SK-N-SH (cell line): Measurements from ENCODE around the gene BBX. TPM values are rescaled to one million over a fixed set of nuclear protein-coding genes. Genes with fewer than 3 reads are reported as not detected.

Source experiments
- CTCF ChIA-PET: fragments of 300-600, 350-600 bp; formaldehyde crosslinking; extraction: SDS; loops from one replicate; lab custom pipeline; 2021; lab: Yijun Ruan, JAX
- POLR2A ChIA-PET: fragments of 350-600 bp; sonication (Branson Sonifier 250); formaldehyde crosslinking; extraction: SDS; loops from one replicate; lab custom pipeline; 2020; ENCODE audit warnings: antibody characterized with exemption, inconsistent platforms; lab: Yijun Ruan, JAX
- DNase-seq: peaks from one replicate; pipeline ENCODE4 v3.0.0; 2012
- H2AFZ ChIP-seq: fragments of 200-600 bp; sonication (generic); 2 replicates; pipeline ENCODE4 v1.8.1; 2016; ENCODE audit warnings: antibody characterized with exemption, mild to moderate bottlenecking, low read depth
- H3F3A ChIP-seq: fragments of 200-600 bp; sonication (generic); replicated peaks from 2 replicates; pipeline ENCODE3; 2016; ENCODE audit warnings: antibody characterized with exemption, mild to moderate bottlenecking; ENCODE audit not compliant: insufficient read depth
- H3K27ac ChIP-seq, 2 experiments: fragments of 200-500 bp in 1 of 2; fragments of 200-600 bp in 1 of 2; sonication (Bioruptor generic) in 1 of 2; sonication (generic), shearing (Covaris generic) in 1 of 2; 2 replicates each; pipeline versions ENCODE4 v1.5.1 to v1.6.1; 2014 to 2016; ENCODE audit warnings: low read depth in 2 of 2, inconsistent platforms in 1 of 2, low read length in 1 of 2, mild to moderate bottlenecking in 1 of 2, mixed read lengths in 1 of 2
- H3K27me3 ChIP-seq: fragments of 200-600 bp; sonication (generic), shearing (Covaris generic); 2 replicates; pipeline ENCODE4 v1.6.1; 2016; ENCODE audit warnings: mixed run types; ENCODE audit not compliant: insufficient read depth
- H3K36me3 ChIP-seq, 2 experiments: fragments of 200-500 bp in 1 of 2; fragments of 200-600 bp in 1 of 2; sonication (Bioruptor generic) in 1 of 2; sonication (generic) in 1 of 2; replicated peaks in 1 of 2; 2 replicates each; pipeline versions ENCODE3 to v1.5.1; 2014 to 2016; ENCODE audit warnings: low read length in 1 of 2, mild to moderate bottlenecking in 1 of 2; ENCODE audit not compliant: insufficient read depth in 2 of 2, control insufficient read depth in 1 of 2
- H3K4me1 ChIP-seq, 2 experiments: fragments of 200-500 bp in 1 of 2; fragments of 200-600 bp in 1 of 2; sonication (Bioruptor generic) in 1 of 2; sonication (generic), shearing (Covaris generic) in 1 of 2; 2 replicates each; pipeline versions ENCODE4 v1.5.1 to v1.6.1; 2014 to 2016; ENCODE audit warnings: low read depth in 1 of 2, low read length in 1 of 2, mixed run types in 1 of 2; ENCODE audit not compliant: insufficient read depth in 2 of 2, control insufficient read depth in 1 of 2
- H3K4me2 ChIP-seq: fragments of 200-600 bp; sonication (generic), shearing (Covaris generic); 2 replicates; pipeline ENCODE4 v1.6.1; 2017; ENCODE audit warnings: mixed run types
- H3K4me3 ChIP-seq, 2 experiments: fragments of 200-500 bp in 1 of 2; fragments of 200-600 bp in 1 of 2; sonication (Bioruptor generic) in 1 of 2; sonication (generic), shearing (Covaris generic) in 1 of 2; 2 replicates each; pipeline versions ENCODE4 v1.5.1 to v1.8.1; 2014 to 2016; ENCODE audit warnings: low read depth in 2 of 2, inconsistent platforms in 1 of 2, low read length in 1 of 2, mild to moderate bottlenecking in 1 of 2, mixed read lengths in 1 of 2, moderate library complexity in 1 of 2
- H3K79me2 ChIP-seq: fragments of 200-600 bp; sonication (generic); 2 replicates; pipeline ENCODE4 v1.8.1; 2017; ENCODE audit warnings: mild to moderate bottlenecking; ENCODE audit not compliant: insufficient read depth
- H3K9ac ChIP-seq: fragments of 200-600 bp; sonication (generic); 2 replicates; pipeline ENCODE4 v1.6.1; 2017; ENCODE audit warnings: mixed run types
- H3K9me2 ChIP-seq: fragments of 200-600 bp; sonication (generic); 2 replicates; pipeline ENCODE4 v1.6.1; 2017; ENCODE audit warnings: mixed run types
- H3K9me3 ChIP-seq: fragments of 200-600 bp; sonication (generic); 2 replicates; pipeline ENCODE4 v1.6.1; 2017; ENCODE audit warnings: mixed run types, mild to moderate bottlenecking, moderate library complexity
- H4K20me1 ChIP-seq: fragments of 200-600 bp; sonication (generic); 2 replicates; pipeline ENCODE4 v1.6.1; 2017; ENCODE audit warnings: mild to moderate bottlenecking, mixed run types; ENCODE audit not compliant: insufficient read depth
- CHD2 ChIP-seq: fragments of 150-350 bp; IDR thresholded peaks from 2 replicates; pipeline ENCODE4 v1.6.1; 2018; ENCODE audit warnings: low read length; ENCODE audit not compliant: partially characterized antibody
- ELF1 ChIP-seq: IDR thresholded peaks from 2 replicates; pipeline ENCODE4 v1.4.0; 2012
- EP300 ChIP-seq, 2 experiments: IDR thresholded peaks; 2 replicates each; pipeline versions ENCODE4 v1.4.0 to v1.6.1; 2012; ENCODE audit warnings: borderline replicate concordance in 1 of 2, low read depth in 1 of 2, low read length in 1 of 2
- EZH2phosphoT487 ChIP-seq: fragments of 200-600 bp; sonication (generic); IDR thresholded peaks from 2 replicates; pipeline ENCODE4 v1.6.1; 2017; ENCODE audit warnings: low read depth, mixed run types, mild to moderate bottlenecking, antibody characterized with exemption, moderate library complexity, borderline replicate concordance
- FOSL2 ChIP-seq: IDR thresholded peaks from 2 replicates; pipeline ENCODE4 v1.4.0; 2012; ENCODE audit warnings: low read depth, mild to moderate bottlenecking, moderate library complexity, borderline replicate concordance
- FOXJ3 ChIP-seq: sonication (generic); formaldehyde crosslinking; IDR thresholded peaks from 2 replicates; pipeline ENCODE4 v1.5.1; 2020; ENCODE audit warnings: mild to moderate bottlenecking, missing genetic modification reagents
- FOXM1 ChIP-seq: IDR thresholded peaks from 2 replicates; pipeline ENCODE4 v1.4.0; 2012; ENCODE audit warnings: low read depth, mild to moderate bottlenecking
- GABPA ChIP-seq: IDR thresholded peaks from 2 replicates; pipeline ENCODE4 v1.4.0; 2012; ENCODE audit warnings: low read depth, mild to moderate bottlenecking
- GATA2 ChIP-seq: sonication (generic); formaldehyde crosslinking; IDR thresholded peaks from 2 replicates; pipeline ENCODE4 v1.5.0; 2020; ENCODE audit warnings: mild to moderate bottlenecking, missing genetic modification reagents
- IRF3 ChIP-seq: fragments of 150-350 bp; IDR thresholded peaks from 2 replicates; pipeline ENCODE4 v1.6.1; 2016; ENCODE audit warnings: mild to moderate bottlenecking, low read depth, low read length
- JUND ChIP-seq: IDR thresholded peaks from 2 replicates; pipeline ENCODE4 v1.4.0; 2012
- MEF2A ChIP-seq: IDR thresholded peaks from 2 replicates; pipeline ENCODE4 v1.4.0; 2012; ENCODE audit warnings: low read depth, borderline replicate concordance
- NFIC ChIP-seq: IDR thresholded peaks from 2 replicates; pipeline ENCODE4 v1.4.0; 2012; ENCODE audit warnings: borderline replicate concordance
- SMC3 ChIP-seq: IDR thresholded peaks from 2 replicates; pipeline ENCODE4 v1.6.1; 2012; ENCODE audit warnings: low read depth, low read length, improper control_type of control experiment
- TAF1 ChIP-seq: IDR thresholded peaks from 2 replicates; pipeline ENCODE4 v1.6.1; 2012; ENCODE audit warnings: low read depth, mild to moderate bottlenecking, low read length, moderate library complexity, borderline replicate concordance
- TCF12 ChIP-seq: IDR thresholded peaks from 2 replicates; pipeline ENCODE4 v1.4.0; 2012
- USF1 ChIP-seq: IDR thresholded peaks from 2 replicates; pipeline ENCODE4 v1.4.0; 2012; ENCODE audit warnings: low read depth, borderline replicate concordance
- ZBTB33 ChIP-seq: IDR thresholded peaks from 2 replicates; pipeline ENCODE4 v1.4.0; 2012; ENCODE audit warnings: low read depth, borderline replicate concordance
- WGBS: methylation state at CpG from one replicate; pipeline ENCODE4 v1.1.6; 2017; ENCODE audit warnings: low lambda C conversion rate; 5-methylcytosine and 5-hydroxymethylcytosine counted together
- polyA plus RNA-seq, 3 experiments: library from polyadenylated mRNA; depleted of rRNA; stranded (reverse); fragments of >200 nt; gene quantifications; 2 replicates each; pipeline ENCODE4 v1.2.3, GENCODE V29; 2012
- TF ChIP-seq, protein P1 (sequence below): fragments of 200-600 bp; sonication (generic); IDR thresholded peaks from 2 replicates; pipeline ENCODE4 v1.6.1; 2017; ENCODE audit warnings: antibody characterized with exemption, mild to moderate bottlenecking, moderate library complexity

The BBX gene
- polyA plus RNA-seq, 1 of the 3 experiments (the other 2 are of a cell fraction), result 14.2 TPM

DNA sequence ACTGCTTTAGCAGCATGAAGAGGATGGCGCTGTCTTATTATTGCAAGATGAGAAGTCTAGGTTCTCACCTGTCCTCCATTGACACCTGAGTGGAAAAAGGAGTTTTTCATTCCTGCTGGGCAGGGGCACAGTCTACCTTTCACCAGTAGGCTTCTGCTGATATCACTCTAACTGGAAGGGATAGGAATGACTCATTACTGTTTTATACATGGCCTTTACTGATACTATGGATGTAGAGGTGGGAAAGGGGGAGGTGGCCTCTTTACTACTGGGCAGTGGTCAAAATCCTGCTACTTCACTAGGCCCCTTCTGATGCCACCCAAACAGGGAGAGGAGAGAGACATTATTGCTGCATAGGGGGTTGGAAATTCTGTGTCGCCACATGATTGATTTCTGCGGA lies 97.8 kb downstream of the BBX start:
- H3K27me3 ChIP-seq, result no peaks in the 10 kb centered on the region
- no peak overlapping the region for H3K4me2 ChIP-seq
- no peaks in the 10 kb centered on the region for H3F3A ChIP-seq
- no peaks in the 10 kb centered on the region for H3K9me3 ChIP-seq
- H3K9ac ChIP-seq, result no peak overlapping the region
- H3K4me3 ChIP-seq, result no peak overlapping the region
- DNase-seq, result no peak
- no peaks in the 10 kb centered on the region for H3K4me1 ChIP-seq
- no peaks in the 10 kb centered on the region for H4K20me1 ChIP-seq
- H2AFZ ChIP-seq, result no peak overlapping the region
- H3K9me2 ChIP-seq, result no peaks in the 10 kb centered on the region
- CTCF ChIA-PET, result no interaction called here
- no peaks in the 10 kb centered on the region for H3K36me3 ChIP-seq
- peaks cover 33% of the 10 kb centered on the region; the same call in 1 of the 2 replicates for H3K79me2 ChIP-seq
- TF ChIP-seq USF1 (no peak), JUND (no peak), GABPA (no peak), ELF1 (no peak), MEF2A (no peak), EP300 (IDR thresholded peaks at IDR 0.05; ENCODE audit: borderline replicate concordance in 1 of 2, low read depth in 1 of 2, low read length in 1 of 2) (no peak), NFIC (no peak), EZH2phosphoT487 (no peak), FOXJ3 (CRISPR knock-in tag) (no peak), TAF1 (no peak), FOSL2 (no peak), ZBTB33 (no peak)
- TF ChIP-seq, protein P1, sequence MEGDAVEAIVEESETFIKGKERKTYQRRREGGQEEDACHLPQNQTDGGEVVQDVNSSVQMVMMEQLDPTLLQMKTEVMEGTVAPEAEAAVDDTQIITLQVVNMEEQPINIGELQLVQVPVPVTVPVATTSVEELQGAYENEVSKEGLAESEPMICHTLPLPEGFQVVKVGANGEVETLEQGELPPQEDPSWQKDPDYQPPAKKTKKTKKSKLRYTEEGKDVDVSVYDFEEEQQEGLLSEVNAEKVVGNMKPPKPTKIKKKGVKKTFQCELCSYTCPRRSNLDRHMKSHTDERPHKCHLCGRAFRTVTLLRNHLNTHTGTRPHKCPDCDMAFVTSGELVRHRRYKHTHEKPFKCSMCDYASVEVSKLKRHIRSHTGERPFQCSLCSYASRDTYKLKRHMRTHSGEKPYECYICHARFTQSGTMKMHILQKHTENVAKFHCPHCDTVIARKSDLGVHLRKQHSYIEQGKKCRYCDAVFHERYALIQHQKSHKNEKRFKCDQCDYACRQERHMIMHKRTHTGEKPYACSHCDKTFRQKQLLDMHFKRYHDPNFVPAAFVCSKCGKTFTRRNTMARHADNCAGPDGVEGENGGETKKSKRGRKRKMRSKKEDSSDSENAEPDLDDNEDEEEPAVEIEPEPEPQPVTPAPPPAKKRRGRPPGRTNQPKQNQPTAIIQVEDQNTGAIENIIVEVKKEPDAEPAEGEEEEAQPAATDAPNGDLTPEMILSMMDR, result no peak
- TF ChIP-seq, all 33 proteins: peak for 0
- 97% methylated on average over 3 of the region's 3 CpGs for WGBS
- POLR2A ChIA-PET, result no interaction called here
- H3K27ac ChIP-seq, result no peak overlapping the region

GRCh38 chr3:107621465-107621864 lies 98.7 kb downstream of the BBX start:
- WGBS, result 93% methylated on average over 3 of the region's 3 CpGs
- POLR2A ChIA-PET, result no interaction called here
- Histone ChIP-seq H3K9me3 (no peaks in the 10 kb centered on the region), H4K20me1 (no peaks in the 10 kb centered on the region), H3K27ac (no peak overlapping the region), H3F3A (no peaks in the 10 kb centered on the region), H2AFZ (no peak overlapping the region), H3K9me2 (no peaks in the 10 kb centered on the region), H3K4me1 (no peaks in the 10 kb centered on the region), H3K4me3 (no peak overlapping the region), H3K79me2 (peaks cover 33% of the 10 kb centered on the region; the same call in 1 of the 2 replicates), H3K4me2 (no peak overlapping the region), H3K9ac (no peak overlapping the region), H3K36me3 (no peaks in the 10 kb centered on the region), H3K27me3 (no peaks in the 10 kb centered on the region)
- no peak for DNase-seq
- CTCF ChIA-PET, result interaction anchor here (0.6 to 0.7 kb wide), 3 partner anchors 8 to 173 kb away, joined by 3 to 4 read pairs (median 3); no protein-coding TSS in a partner anchor
- TF ChIP-seq NFIC (no peak), CHD2 (no peak), FOXM1 (no peak), SMC3 (no peak), USF1 (no peak), EP300 (IDR thresholded peaks at IDR 0.05; ENCODE audit: borderline replicate concordance in 1 of 2, low read depth in 1 of 2, low read length in 1 of 2) (no peak), IRF3 (no peak), GATA2 (CRISPR knock-in tag) (no peak), TCF12 (no peak), TAF1 (no peak)
- TF ChIP-seq, protein P1, result no peak
